Stimulated activated CD4-positive, alpha-beta T cell treated with anti-CD3 and anti-CD28 coated beads, Interleukin-15, amount 100 ng/mL, for 48 hours (primary cell): ENCODE results near the gene SCAANT1.

ENCODE experiments used
- DNase-seq, 2 donors: peaks; one replicate each; pipeline ENCODE4 v3.0.0-alpha.2; 2020; ENCODE audit warnings: low read depth in 2 of 2

The SCAANT1 gene

GRCh38 chr3:63934041-63934866, 22.1 kb upstream of the SCAANT1 start:
- no peak for DNase-seq

- DNase-seq = no peak
Observed at GRCh38 chr3:63933459-63933858, 21.3 kb upstream of the SCAANT1 start.

GRCh38 chr3:63932509-63933212, 20.5 kb upstream of the SCAANT1 start:
- no peak for DNase-seq

DNA sequence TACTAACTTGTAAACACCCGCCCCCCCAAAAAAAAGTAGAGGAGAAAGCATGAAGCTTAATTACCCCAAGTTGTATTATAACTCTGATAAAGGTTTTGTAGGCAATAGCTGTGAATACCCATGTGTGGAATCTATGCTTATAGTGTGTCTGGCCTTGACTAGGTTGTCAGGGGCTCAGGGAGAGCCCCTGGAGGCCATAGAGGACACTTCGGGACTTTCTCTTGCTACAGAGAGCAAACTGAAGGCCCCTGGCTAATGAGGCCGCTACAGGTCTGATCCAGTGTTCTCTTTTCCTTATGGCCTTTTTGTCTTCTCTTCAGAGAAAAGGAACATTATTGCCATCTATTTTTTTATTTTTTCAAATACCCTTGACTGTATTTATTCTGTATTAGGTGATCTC, 19.1 kb upstream of the SCAANT1 start:
- no peak for DNase-seq

DNA sequence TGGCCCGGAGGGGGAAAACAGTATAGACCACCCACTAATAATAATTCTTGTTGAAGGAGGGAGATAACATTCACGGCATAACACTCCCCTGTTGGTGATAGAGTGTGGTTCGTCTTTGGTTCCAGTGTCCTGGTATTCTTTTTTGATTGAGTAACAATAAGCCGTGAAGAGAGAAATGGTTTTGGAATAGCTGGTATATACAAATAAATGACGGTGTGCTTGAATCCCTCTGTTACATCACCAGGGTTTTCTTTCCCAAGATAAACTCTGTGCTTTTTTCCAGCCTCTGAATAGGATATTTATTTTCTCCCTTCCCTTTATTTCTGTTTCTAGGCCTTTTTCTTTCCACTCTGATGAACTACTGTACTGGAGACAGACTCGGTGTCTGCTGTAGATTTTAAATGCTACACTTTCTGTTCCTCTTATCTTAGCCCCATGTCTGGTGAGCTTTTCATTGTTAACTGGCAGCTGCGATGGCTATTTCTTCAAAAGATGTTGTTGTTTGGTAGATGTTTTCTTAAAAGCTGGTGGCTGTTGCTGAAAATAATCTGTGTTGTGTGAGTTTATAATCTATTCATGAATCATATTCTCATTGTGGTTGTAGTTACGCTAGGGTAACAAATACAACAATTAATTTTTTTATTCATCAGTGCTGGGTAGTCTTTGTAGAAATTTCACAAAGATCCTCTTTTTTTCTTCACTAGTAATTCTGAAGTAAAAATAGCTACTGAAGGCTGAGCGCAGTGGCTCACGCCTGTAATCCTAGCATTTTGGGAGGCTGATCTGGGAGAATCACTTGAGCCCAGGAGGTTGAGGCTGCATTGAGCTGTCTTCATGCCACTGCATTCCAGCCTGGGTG, 15.5 kb upstream of the SCAANT1 start:
- DNase-seq = no peak

DNA sequence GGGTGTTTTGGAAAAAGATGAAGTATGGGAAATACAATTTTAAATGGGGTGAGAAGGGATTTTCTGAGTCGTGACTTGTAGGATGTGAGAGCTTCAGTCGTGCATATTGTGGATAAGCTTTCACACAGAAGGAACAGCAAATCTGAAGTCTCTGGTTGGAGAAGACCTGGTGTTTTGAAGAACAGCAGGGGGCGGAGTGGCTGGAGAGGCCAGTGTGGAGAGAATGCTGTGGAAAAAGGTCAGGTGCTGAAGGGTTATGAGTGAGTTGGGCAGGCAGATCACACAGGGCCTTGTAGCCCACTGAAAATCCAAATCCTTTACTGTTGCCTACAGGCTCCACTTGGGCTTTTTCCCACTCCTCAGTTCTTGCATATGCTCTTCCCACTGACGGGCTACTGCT, 14.1 kb upstream of the SCAANT1 start:
- DNase-seq = no peak

- no peak for DNase-seq
Observed at GRCh38 chr3:63922491-63923199, 10.5 kb upstream of the SCAANT1 start.

DNA sequence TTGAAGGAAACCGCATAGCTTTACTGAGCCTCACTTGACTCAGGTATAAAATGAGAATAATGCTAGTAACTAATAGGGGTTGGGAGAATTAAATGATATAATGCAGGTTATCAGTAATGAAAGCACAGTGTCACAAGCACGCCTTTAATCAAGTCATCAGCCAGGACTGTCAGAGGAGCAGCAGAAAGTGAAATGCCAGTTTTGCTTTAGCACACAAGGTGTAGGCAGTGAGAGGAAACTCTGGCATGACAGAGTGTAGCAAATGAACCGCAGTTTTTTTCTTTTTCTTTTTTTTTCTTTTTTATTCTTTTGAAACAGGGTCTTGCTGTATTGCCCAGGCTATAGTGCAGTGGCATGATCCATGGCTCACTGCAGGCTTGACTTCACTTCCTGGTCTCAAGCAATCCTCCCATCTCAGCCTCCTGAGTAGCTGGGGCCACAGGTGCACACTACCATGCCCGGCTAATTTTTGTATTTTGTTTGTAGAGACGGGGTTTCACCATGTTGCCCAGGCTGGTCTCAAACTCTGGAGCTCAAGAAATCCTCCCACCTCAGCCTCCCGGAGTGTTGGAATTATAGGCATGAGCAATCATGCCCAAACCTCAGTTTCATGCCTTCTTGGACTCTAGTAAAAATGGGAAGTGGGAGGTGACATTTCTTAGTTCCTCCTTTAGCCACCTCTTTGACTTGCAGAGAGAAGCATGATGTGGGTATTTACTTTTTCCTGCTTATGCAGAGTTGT, 9.7 kb upstream of the SCAANT1 start:
- no peak for DNase-seq

DNA sequence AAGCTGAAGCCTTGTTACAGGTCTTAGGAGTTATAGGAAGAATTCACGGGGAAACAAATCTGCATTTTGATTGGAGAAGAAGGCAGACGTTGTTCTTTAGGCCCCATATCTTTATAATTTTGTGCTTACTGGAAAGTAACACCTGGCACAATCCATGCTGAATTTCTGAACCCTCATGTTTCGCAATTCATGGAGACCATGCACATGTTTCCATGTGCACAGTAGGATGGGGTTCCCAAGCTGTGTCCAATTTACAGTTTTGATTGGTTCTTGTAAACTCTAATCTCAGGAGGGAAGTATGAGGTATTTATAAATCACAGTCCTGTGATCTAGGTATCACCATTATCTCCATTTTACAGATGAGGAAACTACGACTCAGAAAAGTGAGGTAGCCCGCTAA, 7.8 kb upstream of the SCAANT1 start:
- no peak for DNase-seq

DNA sequence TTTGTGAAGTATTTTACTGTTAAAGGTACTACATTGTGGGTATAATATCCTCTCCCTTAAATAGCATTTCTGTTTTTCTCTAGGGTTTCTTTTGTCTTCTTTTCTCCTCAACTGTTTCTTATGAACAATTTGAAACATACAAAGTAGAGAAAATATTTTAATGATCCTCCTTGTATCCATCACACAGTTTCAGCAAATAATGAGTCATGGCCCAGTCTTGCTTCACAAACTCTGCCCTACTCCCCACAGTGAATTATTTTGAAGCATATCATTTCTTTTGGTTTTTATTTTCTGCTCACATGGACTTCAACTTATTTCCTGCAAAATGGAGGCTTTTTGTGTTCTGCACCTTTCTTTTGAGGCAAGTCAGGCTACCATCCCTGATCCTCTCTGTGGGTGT, 6.1 kb upstream of the SCAANT1 start:
- no peak for DNase-seq

- DNase-seq = no peak
Observed at GRCh38 chr3:63914312-63914711, 2.1 kb upstream of the SCAANT1 start.

DNA sequence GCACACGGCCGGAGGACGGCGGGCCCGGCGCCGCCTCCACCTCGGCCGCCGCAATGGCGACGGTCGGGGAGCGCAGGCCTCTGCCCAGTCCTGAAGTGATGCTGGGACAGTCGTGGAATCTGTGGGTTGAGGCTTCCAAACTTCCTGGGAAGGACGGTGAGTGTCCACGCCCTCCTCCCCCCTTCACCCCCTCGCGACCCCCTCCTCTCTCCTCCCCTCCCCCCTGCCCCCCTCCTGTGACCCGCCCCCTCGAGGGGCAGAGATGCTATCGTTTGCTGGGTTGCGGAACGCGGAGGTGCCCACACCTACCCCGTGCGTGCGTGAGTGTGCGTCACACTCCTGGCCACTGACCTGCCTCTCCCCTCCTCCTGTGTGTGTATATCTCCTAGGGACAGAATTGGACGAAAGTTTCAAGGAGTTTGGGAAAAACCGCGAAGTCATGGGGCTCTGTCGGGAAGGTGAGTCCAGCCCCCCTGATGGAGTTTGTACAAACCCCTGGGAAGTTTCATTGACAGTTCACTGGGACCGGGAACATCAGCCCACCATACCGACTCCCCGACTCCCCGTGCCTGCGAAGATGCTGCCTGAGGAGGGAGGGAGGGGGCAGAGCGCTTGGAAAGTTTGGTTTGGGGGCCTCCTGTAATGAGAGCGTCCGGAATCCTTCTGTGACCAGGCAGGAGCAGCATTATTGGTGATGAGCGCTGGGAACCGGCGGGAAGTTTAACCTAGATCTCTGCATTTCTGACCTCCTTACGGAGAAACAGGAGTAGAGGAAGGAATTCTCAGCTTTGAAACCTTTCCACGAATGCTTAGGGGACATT, 795 bp upstream of the SCAANT1 start:
- peak; percentile 19 to 20 for DNase-seq

- DNase-seq = no peak
Observed at GRCh38 chr3:63911509-63911872, 692 bp downstream of the SCAANT1 start.

DNA sequence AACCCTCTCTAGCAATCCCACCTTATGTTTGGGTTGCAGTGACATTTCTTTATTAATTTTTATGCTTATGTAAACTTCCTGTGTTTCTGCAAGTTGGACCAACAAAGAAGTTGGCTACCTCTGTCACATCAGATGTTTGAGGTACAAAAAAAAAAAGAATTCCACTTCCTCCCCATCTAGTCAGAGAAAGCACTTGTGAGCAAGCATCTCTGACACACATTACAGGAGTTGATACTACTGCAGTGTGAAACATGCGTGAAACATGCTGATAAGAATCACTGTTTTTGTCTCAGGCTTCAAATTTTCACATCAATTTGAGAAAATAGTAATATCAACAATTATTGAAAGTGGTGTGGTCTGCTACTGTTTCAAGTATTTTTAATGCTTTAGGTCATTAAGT, 1.3 kb downstream of the SCAANT1 start:
- no peak for DNase-seq

DNA sequence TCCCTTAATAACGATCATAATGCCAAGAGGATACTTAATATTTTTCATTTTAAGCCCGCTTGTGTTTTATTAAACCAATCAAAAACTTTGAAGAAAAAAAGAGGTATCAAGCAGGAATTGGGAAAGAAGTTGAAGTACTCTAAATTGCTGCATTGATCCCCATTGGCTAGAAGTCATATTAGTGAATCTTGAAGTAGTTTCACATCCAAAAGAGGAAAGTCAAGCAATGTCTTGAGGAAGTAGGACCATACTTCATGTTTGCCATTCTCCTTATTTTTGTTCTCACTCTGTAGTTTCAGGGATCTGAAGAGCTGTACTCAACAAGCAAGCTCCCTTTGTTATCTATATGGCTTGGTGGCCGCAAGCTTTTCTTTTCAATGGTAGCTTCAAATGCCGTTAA, 2.2 kb downstream of the SCAANT1 start:
- DNase-seq = no peak

DNA sequence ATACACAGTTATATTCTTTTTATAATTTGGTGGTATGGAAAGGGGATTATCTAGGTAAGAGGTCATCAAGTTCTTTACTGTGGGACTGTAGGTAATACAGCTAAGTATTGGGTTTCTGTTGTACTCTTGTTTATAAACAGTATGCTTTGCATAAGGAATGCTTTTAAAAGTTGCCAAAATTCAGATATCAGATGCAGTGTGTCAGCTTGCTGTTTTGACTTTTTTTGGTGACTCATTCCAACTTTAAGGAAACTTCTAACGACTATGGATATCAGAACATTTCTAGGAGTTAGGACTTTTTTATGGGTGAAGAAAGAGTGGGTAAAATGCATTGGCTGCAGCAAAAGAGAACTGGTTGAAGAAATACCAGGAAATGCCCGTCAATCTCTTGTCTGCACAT, 2.8 kb downstream of the SCAANT1 start:
- no peak for DNase-seq

- no peak for DNase-seq
Observed at GRCh38 chr3:63908776-63909175, 3.4 kb downstream of the SCAANT1 start.

GRCh38 chr3:63908081-63908736, 4.0 kb downstream of the SCAANT1 start:
- DNase-seq = no peak

- no peak for DNase-seq
Observed at GRCh38 chr3:63905731-63906620, 6.2 kb downstream of the SCAANT1 start.
